Hepatocyte (in vitro differentiated cells): ENCODE data around the gene GYS1. TPM values are rescaled to one million over a fixed set of nuclear protein-coding genes. Genes with fewer than 3 reads are reported as not detected.

ENCODE experiments used
- DNase-seq: peaks from one replicate; pipeline ENCODE4 v3.0.0-alpha.2; 2016; ENCODE audit warnings: low spot score
- H2AFZ ChIP-seq: fragments of 200-600 bp; sonication (generic); 2 replicates; pipeline ENCODE4 v1.6.0; 2016; ENCODE audit warnings: antibody characterized with exemption, mild to moderate bottlenecking
- H3K27ac ChIP-seq: fragments of 200-600 bp; sonication (generic); 2 replicates; pipeline ENCODE4 v1.5.1; 2016; ENCODE audit warnings: mild to moderate bottlenecking
- H3K27me3 ChIP-seq: fragments of 200-600 bp; sonication (generic); 2 replicates; pipeline ENCODE4 v1.6.1; 2016
- H3K36me3 ChIP-seq: fragments of 200-600 bp; sonication (generic); replicated peaks from 2 replicates; pipeline ENCODE4 v1.5.1; 2016; ENCODE audit warnings: low read depth; ENCODE audit not compliant: insufficient read depth
- H3K4me1 ChIP-seq: fragments of 200-600 bp; sonication (generic); 2 replicates; pipeline ENCODE4 v1.5.1; 2016; ENCODE audit warnings: mild to moderate bottlenecking, moderate library complexity; ENCODE audit not compliant: insufficient read depth
- H3K4me2 ChIP-seq: fragments of 200-600 bp; sonication (generic); 2 replicates; pipeline ENCODE4 v1.6.0; 2016
- H3K4me3 ChIP-seq: fragments of 200-600 bp; sonication (generic); 2 replicates; pipeline ENCODE4 v1.5.1; 2016; ENCODE audit warnings: mild to moderate bottlenecking
- H3K79me2 ChIP-seq: fragments of 200-600 bp; sonication (generic); 2 replicates; pipeline ENCODE4 v1.6.0; 2017; ENCODE audit warnings: mild to moderate bottlenecking
- H3K9me2 ChIP-seq: fragments of 200-600 bp; sonication (generic); replicated peaks from 2 replicates; pipeline ENCODE4 v1.6.0; 2017; ENCODE audit warnings: mild to moderate bottlenecking; ENCODE audit not compliant: insufficient read depth
- H3K9me3 ChIP-seq: fragments of 200-600 bp; sonication (generic); 2 replicates; pipeline ENCODE4 v1.5.1; 2016; ENCODE audit warnings: low read depth, mild to moderate bottlenecking
- H4K20me1 ChIP-seq: fragments of 200-600 bp; sonication (generic); 2 replicates; pipeline ENCODE4 v1.6.0; 2016; ENCODE audit warnings: mild to moderate bottlenecking; ENCODE audit not compliant: insufficient read depth, poor library complexity, severe bottlenecking
- EZH2 ChIP-seq: fragments of 200-600 bp; sonication (generic); IDR thresholded peaks from 2 replicates; pipeline ENCODE4 v1.6.1; 2016; ENCODE audit warnings: antibody characterized with exemption, mild to moderate bottlenecking, borderline replicate concordance
- EZH2phosphoT487 ChIP-seq: fragments of 200-600 bp; sonication (generic); IDR thresholded peaks from one replicate; pipeline ENCODE4 v1.6.1; 2018; ENCODE audit warnings: antibody characterized with exemption, mild to moderate bottlenecking, low read depth, moderate library complexity; ENCODE audit not compliant: unreplicated experiment, severe bottlenecking
- WGBS: methylation state at CpG from one replicate; pipeline ENCODE4 v1.1.6; 2016; ENCODE audit warnings: low lambda C conversion rate; ENCODE audit errors: missing lambda C conversion rate; 5-methylcytosine and 5-hydroxymethylcytosine counted together
- polyA plus RNA-seq: library from polyadenylated mRNA; unstranded; fragments of >200 nt; fragmentation: Nextera tagmentation; extraction: Ambion mirVana; gene quantifications from 2 replicates; pipeline ENCODE4 v1.2.1, GENCODE V29; 2016
- total RNA-seq: library from RNA; depleted of rRNA; stranded (reverse); fragments of >200 nt; gene quantifications from 2 replicates; pipeline ENCODE4 v1.2.3, GENCODE V29; 2014
- TF ChIP-seq, protein P1 (sequence below): fragments of 200-600 bp; sonication (generic); IDR thresholded peaks from 2 replicates; pipeline ENCODE4 v1.5.1; 2016; ENCODE audit warnings: antibody characterized with exemption, mild to moderate bottlenecking; ENCODE audit not compliant: poor library complexity

The GYS1 gene
- total and polyA plus RNA-seq, 2 experiments from 2014 or later, result 37.4 to 45.9 TPM

DNA sequence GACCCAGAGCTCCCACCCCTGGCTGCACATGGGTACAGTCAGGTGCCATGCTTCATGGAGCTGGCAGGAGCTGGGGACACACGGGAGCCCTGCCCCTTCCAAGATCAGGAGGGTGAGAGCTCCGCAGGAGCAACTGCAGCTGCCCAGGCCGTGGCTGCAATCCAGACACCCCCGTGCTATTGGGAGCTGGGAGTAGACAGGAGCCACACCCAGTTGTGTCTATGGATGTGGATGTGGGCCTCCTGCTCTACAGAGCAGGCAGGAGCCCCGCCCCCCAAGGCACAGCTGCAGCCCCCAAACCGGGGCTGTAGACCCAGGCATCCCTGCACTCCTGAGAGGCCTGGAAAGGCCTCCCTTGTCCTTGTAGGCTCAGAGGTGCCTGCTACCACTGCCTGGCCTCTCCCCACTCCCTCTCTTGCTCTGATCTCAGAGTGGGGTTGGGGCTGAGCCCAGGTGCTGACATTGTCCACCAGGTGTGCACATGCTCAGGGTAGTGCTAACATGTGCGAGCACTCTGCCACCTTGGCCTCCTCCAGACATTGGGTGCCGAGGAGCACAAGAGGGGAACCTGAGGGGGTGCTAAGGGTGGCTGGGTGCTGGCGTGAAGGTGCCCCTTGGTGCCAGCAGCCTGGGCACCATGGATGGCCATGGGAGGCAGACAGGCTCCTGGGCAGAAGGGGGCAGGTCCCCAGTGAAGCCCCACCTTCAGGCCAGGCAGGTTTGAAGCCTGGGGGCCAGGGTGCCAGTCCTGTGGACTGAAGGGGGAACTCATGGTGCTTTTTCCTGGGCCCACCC, 46.4 kb downstream of the GYS1 start:
- Histone ChIP-seq H3K36me3 (no peaks in the 10 kb centered on the region), H3K27me3 (no peaks in the 10 kb centered on the region), H3K9me3 (no peaks in the 10 kb centered on the region), H4K20me1 (no peaks in the 10 kb centered on the region), H3K79me2 (no peaks in the 10 kb centered on the region), H3K9me2 (no peaks in the 10 kb centered on the region), H3K4me3 (no peak overlapping the region), H3K27ac (no peak overlapping the region), H2AFZ (no peak overlapping the region), H3K4me2 (no peak overlapping the region), H3K4me1 (no peaks in the 10 kb centered on the region)
- no peak for TF ChIP-seq EZH2
- TF ChIP-seq, protein P1, sequence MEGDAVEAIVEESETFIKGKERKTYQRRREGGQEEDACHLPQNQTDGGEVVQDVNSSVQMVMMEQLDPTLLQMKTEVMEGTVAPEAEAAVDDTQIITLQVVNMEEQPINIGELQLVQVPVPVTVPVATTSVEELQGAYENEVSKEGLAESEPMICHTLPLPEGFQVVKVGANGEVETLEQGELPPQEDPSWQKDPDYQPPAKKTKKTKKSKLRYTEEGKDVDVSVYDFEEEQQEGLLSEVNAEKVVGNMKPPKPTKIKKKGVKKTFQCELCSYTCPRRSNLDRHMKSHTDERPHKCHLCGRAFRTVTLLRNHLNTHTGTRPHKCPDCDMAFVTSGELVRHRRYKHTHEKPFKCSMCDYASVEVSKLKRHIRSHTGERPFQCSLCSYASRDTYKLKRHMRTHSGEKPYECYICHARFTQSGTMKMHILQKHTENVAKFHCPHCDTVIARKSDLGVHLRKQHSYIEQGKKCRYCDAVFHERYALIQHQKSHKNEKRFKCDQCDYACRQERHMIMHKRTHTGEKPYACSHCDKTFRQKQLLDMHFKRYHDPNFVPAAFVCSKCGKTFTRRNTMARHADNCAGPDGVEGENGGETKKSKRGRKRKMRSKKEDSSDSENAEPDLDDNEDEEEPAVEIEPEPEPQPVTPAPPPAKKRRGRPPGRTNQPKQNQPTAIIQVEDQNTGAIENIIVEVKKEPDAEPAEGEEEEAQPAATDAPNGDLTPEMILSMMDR, result no peak
- TF ChIP-seq EZH2phosphoT487, result no peak
- no peak for DNase-seq
- WGBS, result 77% methylated on average over 9 of the region's 9 CpGs

DNA sequence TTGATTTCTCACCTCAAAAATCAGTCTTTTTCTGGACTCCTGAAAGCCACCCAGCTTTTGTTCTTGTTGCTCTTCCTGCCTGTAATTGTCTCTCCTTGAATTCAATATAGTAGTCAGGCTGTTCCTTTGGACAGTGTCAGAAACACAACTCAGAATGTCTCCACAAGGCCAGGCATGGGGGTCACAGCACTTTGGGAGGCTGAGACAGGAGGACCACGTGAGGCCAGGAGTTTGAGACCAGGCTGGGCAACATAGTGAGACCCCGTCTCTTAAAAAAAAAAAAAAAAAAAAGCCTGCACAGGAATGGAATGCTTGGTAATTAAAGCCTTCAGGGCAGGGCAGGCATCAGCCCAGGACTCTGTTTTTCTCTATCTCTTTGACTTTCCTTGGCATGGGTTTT, 47.3 kb downstream of the GYS1 start:
- no peaks in the 10 kb centered on the region for H3K9me2 ChIP-seq
- no peaks in the 10 kb centered on the region for H3K4me1 ChIP-seq
- no peaks in the 10 kb centered on the region for H3K79me2 ChIP-seq
- no peaks in the 10 kb centered on the region for H3K9me3 ChIP-seq
- no peak overlapping the region for H3K4me3 ChIP-seq
- no peaks in the 10 kb centered on the region for H3K36me3 ChIP-seq
- DNase-seq, result no peak
- no peaks in the 10 kb centered on the region for H4K20me1 ChIP-seq
- H3K27ac ChIP-seq, result no peak overlapping the region
- no peak overlapping the region for H2AFZ ChIP-seq
- no peaks in the 10 kb centered on the region for H3K27me3 ChIP-seq
- WGBS, result 81% methylated on average over 1 of the region's 2 CpGs
- TF ChIP-seq EZH2 (no peak), EZH2phosphoT487 (no peak)
- TF ChIP-seq, protein P1, result no peak
- H3K4me2 ChIP-seq, result no peak overlapping the region

DNA sequence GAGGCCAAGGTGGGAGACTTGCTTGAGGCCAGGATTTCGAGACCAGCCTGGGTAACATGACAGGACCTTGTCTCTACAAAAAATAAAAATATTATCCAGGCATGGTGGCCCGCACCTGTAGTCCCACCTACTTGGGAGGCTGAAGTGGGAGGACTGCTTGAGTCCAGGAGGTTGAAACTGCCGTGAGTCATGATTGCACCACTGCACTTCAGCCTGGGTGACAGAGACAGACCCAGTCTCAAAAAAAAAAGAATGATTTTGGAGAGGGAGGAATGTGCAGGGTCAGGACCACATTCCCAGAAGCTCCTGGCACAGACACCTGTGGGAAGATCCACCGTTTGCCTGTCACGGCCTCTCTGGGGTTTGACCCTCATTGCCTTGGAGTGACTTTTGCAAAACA, 47.7 kb downstream of the GYS1 start:
- no peak overlapping the region for H2AFZ ChIP-seq
- no peak for DNase-seq
- no peaks in the 10 kb centered on the region for H3K27me3 ChIP-seq
- no peak overlapping the region for H3K27ac ChIP-seq
- H4K20me1 ChIP-seq, result no peaks in the 10 kb centered on the region
- 91% methylated on average over 5 of the region's 5 CpGs for WGBS
- H3K4me2 ChIP-seq, result no peak overlapping the region
- no peaks in the 10 kb centered on the region for H3K9me2 ChIP-seq
- H3K4me1 ChIP-seq, result no peaks in the 10 kb centered on the region
- no peaks in the 10 kb centered on the region for H3K9me3 ChIP-seq
- TF ChIP-seq, protein P1, result no peak
- no peak for TF ChIP-seq EZH2
- TF ChIP-seq EZH2phosphoT487, result no peak
- no peaks in the 10 kb centered on the region for H3K79me2 ChIP-seq
- no peak overlapping the region for H3K4me3 ChIP-seq
- no peaks in the 10 kb centered on the region for H3K36me3 ChIP-seq
